GM12891 (cell line): ENCODE measurements around the gene KIDINS220.

Source experiments
- PAX5 ChIP-seq: IDR thresholded peaks from 2 replicates; pipeline ENCODE4 v1.6.1; 2011; ENCODE audit warnings: low read length, moderate library complexity, mild to moderate bottlenecking; ENCODE audit not compliant: insufficient read depth, severe bottlenecking
- POLR2A ChIP-seq: IDR thresholded peaks from 2 replicates; pipeline ENCODE4 v1.6.1; 2011; ENCODE audit warnings: low read depth, low read length, control low read depth
- POLR2AphosphoS5 ChIP-seq: IDR thresholded peaks from 2 replicates; pipeline ENCODE4 v1.6.1; 2011; ENCODE audit warnings: low read depth, low read length, control low read depth
- TAF1 ChIP-seq: IDR thresholded peaks from 2 replicates; pipeline ENCODE4 v1.6.1; 2011; ENCODE audit warnings: low read depth, low read length, control low read depth

DNA sequence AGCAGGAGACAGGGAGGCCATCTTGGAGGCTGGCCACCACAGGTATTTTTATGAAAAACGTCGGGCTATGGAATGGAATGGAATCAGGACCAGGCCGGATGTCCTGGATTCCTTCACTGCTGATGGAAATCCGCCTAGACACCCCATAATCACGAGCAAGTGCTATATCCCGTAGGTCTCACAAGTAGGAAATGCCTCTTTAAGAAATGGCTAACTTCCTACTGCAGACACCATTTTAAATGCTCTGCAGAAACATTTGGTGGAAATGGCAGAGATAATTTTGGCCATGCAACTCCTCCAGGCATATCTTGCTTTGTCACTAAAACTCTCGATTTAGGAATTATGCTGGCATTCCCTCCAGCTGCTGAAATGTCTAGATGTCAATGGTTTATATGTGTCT is 137.6 kb downstream of the KIDINS220 start:
- TF ChIP-seq POLR2AphosphoS5 (no peak), PAX5 (no peak), POLR2A (no peak), TAF1 (no peak)
